HG02884 (cell line): ENCODE data around the gene PLXNB3.
"Not testable (repeated sequence)": the region's sequence is repeated elsewhere in the genome, so short reads cannot be mapped to it uniquely, and the experiment has no call there.

Experiments
- ATAC-seq: cut with Tn5 transposase; IDR thresholded peaks from one replicate; pipeline ENCODE4 v1.9.1; 2021; ENCODE audit warnings: mild to moderate bottlenecking, moderate library complexity; ENCODE audit not compliant: unreplicated experiment

PLXNB3 gene

DNA sequence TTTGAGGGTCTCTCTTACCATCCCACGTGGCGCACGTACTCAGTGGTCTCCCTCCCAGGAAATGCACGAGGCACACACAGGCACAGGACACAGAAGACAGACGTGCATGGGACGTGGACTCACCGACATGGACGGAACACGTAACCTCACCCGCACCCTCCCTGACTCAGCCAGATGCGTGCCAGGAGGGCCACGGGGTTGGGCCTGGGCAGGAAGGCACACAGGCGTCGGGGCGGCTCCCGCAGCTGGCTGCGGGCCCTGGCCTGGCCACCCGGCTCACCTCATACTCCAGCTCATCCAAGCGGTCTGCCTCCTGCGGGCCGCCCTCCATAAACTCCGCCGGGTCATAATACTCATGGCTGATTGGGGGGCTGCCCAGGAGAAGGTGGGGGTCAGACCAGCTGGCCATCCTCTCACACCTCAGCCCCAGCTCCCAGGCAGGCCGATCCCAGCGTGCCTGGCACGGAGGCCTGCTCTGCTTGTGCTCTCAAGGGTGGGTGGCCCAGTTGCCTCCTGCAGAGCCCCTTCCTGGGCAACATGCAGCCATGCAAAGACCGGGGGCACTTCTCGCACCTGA lies 43.0 kb downstream of the PLXNB3 start:
- ATAC-seq: no peak

- ATAC-seq: no peak
These were observed 43.9 kb downstream of the PLXNB3 start for GRCh38 chrX:153807976-153808375.

DNA sequence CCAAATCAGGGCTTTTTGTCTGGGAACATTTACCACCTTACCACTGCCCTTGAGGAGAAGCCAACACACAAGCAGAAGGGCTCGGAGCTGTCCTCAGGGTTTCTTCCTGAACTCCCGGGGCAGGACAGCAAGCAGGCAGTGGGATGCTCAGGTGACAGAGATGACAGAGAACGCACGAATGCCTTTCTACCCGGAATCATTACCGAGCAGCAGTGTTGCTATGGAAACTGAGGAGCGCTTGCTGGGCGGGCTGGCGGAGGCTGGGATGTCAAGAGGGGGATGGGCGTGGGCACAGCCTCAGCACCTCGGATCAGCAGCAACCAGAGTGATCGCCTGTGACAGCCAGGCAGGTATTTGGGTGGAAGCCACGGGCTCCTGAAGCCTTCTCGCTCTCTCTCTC lies 48.2 kb downstream of the PLXNB3 start:
- no peak for ATAC-seq

- ATAC-seq: no peak
These were observed 49.1 kb downstream of the PLXNB3 start for GRCh38 chrX:153813161-153813560.

DNA sequence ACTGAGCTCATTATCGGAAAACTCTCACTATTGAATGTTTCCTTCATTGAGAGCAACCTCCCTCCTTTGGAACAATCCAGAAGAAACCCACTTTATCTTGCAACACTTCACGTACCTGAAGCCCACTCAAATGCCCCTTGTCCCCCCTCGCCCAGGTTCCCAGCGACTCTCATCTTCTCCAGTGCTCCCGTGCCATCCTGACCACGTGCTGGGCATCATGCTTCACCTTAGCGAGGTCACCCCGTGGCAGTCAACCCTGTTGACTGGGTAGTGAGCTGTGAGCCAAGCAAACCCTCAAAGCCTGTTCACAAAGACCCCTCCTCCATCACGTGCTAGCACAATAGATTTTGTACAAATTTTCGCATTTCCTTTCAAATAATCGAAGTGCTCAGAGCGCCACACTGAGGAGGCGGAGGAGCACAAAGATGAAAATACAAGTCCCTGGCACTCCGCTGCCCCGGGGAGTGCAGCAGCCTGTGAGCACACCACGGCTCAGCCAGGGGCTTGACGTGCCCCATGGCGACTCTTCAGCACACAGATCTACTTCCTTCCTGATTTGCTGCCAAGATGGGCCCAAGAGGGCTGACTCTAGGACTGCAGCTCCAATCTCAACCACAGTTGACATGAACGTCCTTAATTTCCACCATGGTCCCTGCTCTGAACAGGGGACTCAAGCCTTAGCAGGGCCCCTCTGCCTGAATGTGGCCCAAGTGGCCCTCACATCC lies 50.7 kb downstream of the PLXNB3 start:
- ATAC-seq: no peak

GRCh38 chrX:153816831-153817690 lies 53.0 kb downstream of the PLXNB3 start:
- no peak for ATAC-seq

GRCh38 chrX:153818064-153818463 lies 54.0 kb downstream of the PLXNB3 start:
- ATAC-seq: not testable (repeated sequence)

DNA sequence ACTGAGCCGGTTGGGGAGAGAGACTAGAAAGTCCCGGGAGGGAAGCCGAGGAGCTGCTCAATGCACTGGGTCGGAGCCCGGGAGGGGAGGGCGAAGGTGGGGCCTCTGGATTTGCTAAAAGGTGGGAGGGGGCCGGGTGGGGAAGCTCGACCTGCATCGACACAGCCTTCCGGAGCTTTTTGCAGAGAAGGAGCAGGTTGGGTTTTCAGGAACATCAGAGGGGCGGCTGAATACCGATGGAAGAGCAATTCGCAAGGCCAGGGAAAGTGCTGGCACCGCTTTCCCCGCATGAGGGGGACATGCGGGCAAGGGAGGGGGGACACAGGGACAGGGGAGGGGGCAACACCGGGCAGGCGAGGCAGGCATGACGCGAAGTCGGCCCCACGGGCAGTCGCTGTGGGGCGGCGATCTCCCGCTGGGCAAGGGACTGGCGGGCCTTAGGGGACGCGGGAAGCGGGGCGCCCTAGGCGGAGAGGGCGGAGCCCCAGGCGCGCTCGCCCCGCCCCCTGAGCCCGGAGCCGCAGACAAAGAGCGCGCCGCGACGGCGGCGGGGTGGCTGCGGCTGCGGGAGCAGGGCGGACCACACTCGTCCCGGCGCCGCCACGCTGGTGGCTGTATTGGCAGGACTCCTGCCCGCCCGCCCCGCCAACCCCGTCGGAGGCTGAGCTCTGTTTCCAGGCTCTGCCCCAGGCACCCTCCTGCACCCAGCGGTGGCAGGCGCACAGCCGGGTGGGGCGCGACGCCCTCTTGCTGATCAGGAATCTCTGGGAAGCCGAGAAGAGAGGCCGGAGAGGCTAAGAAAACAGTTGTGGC lies 54.7 kb downstream of the PLXNB3 start:
- no peak for ATAC-seq

- no peak for ATAC-seq
These were observed 55.5 kb downstream of the PLXNB3 start for GRCh38 chrX:153819384-153820040.

GRCh38 chrX:153820601-153821000 lies 56.6 kb downstream of the PLXNB3 start:
- ATAC-seq: no peak

DNA sequence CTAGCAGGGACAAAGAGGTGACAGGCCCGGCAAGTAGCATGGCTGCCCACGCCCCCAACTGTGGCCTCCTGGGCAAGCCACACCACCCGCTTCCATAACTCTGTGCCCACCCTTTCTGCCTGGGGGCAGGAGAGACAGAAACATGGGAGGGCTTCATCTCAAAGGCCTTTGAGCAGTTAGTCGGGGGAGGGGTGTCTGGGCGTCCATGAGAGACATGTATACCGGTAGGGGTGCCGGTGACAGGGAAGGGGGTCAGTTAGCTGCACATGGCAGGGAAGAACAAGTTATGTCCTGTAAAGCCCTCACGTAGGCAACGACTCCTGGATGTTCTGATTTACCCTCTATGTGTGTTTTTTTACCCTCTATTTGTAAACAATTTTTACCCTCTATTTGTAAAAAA lies 57.0 kb downstream of the PLXNB3 start:
- ATAC-seq: no peak

- no peak for ATAC-seq
These were observed 60.3 kb downstream of the PLXNB3 start for GRCh38 chrX:153824348-153824747.

DNA sequence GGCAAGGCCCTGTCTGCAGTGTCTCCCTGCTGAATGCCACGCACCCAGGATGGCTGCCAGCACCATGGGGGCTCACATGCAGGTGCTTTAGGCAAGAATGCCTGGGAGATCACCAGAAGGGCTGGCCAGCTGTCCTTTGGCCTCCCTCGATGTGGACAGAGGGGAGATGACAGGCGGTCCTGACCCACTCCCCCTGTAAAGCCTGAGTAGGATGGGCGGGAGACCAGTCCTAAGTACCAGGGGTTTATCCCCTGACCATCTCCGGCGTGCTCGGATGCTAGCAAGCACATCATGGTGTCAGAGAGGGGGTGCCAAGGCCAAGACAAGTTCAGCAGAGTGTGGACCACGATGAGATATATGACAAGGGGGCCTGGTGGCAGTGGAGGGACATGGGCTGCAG lies 61.0 kb downstream of the PLXNB3 start:
- no peak for ATAC-seq
